GM23338 (cell line): Measurements from ENCODE around the gene CLOCK. TPM values are rescaled to one million over a fixed set of nuclear protein-coding genes. Genes with fewer than 3 reads are reported as not detected.

Experiments
- ATAC-seq: fragments of 200-7000 bp; cut with Tn5 transposase; 3 replicates; pipeline ENCODE4 v1.9.1; 2020
- DNase-seq: peaks from one replicate; pipeline ENCODE4 v3.0.0-alpha.2; 2015; ENCODE audit warnings: low spot score
- H2AFZ ChIP-seq: fragments of 200-600 bp; sonication (generic); 2 replicates; pipeline ENCODE4 v1.8.0; 2016; ENCODE audit warnings: antibody characterized with exemption, mild to moderate bottlenecking, moderate library complexity
- H3F3A ChIP-seq: fragments of 200-600 bp; sonication (generic); replicated peaks from 2 replicates; pipeline ENCODE4 v1.8.0; 2017; ENCODE audit warnings: antibody characterized with exemption, mixed run types, low read depth
- H3K27ac ChIP-seq: fragments of 200-600 bp; sonication (generic); 2 replicates; pipeline ENCODE4 v1.6.1; 2016; ENCODE audit warnings: low read depth
- H3K27me3 ChIP-seq: fragments of 200-600 bp; sonication (generic); 2 replicates; pipeline ENCODE4 v1.8.0; 2016; ENCODE audit warnings: mild to moderate bottlenecking, mixed run types, moderate library complexity; ENCODE audit not compliant: insufficient read depth
- H3K36me3 ChIP-seq: fragments of 200-600 bp; sonication (generic); 2 replicates; pipeline ENCODE4 v1.8.0; 2016; ENCODE audit warnings: mild to moderate bottlenecking; ENCODE audit not compliant: insufficient read depth
- H3K4me1 ChIP-seq: fragments of 200-600 bp; sonication (generic); 2 replicates; pipeline ENCODE4 v1.8.0; 2016; ENCODE audit warnings: mild to moderate bottlenecking, moderate library complexity; ENCODE audit not compliant: insufficient read depth
- H3K4me2 ChIP-seq: fragments of 200-600 bp; sonication (generic); 2 replicates; pipeline ENCODE4 v1.7.1; 2017; ENCODE audit warnings: mixed run types
- H3K4me3 ChIP-seq: fragments of 200-600 bp; sonication (generic); 2 replicates; pipeline ENCODE4 v1.6.1; 2016; ENCODE audit warnings: mixed run types
- H3K79me2 ChIP-seq: fragments of 200-600 bp; sonication (generic); replicated peaks from 2 replicates; pipeline ENCODE4 v1.8.0; 2017; ENCODE audit warnings: mild to moderate bottlenecking; ENCODE audit not compliant: insufficient read depth
- H3K9me2 ChIP-seq: fragments of 200-600 bp; sonication (generic); 2 replicates; pipeline ENCODE4 v1.8.0; 2017; ENCODE audit not compliant: insufficient read depth
- H4K20me1 ChIP-seq: fragments of 200-600 bp; sonication (generic); replicated peaks from 2 replicates; pipeline ENCODE4 v1.8.0; 2017; ENCODE audit warnings: mild to moderate bottlenecking; ENCODE audit not compliant: insufficient read depth
- H3K27ac Mint-ChIP-seq: 2 replicates; pipeline ENCODE4 v1.8.0; 2020; ENCODE audit warnings: inconsistent platforms, mild to moderate bottlenecking, moderate library complexity, mixed read lengths
- H3K27me3 Mint-ChIP-seq: 3 replicates; pipeline ENCODE4 v1.8.0; 2022; ENCODE audit warnings: low read depth, mild to moderate bottlenecking, moderate library complexity, mixed read lengths, inconsistent platforms; ENCODE audit not compliant: insufficient read depth, poor library complexity
- H3K36me3 Mint-ChIP-seq: 3 replicates; pipeline ENCODE4 v1.8.0; 2021; ENCODE audit warnings: low read depth, mild to moderate bottlenecking, inconsistent platforms, moderate library complexity, mixed read lengths
- H3K4me1 Mint-ChIP-seq: 3 replicates; pipeline ENCODE4 v1.8.0; 2020; ENCODE audit warnings: mild to moderate bottlenecking, inconsistent platforms, mixed read lengths
- H3K4me3 Mint-ChIP-seq: 3 replicates; pipeline ENCODE4 v1.8.0; 2021; ENCODE audit warnings: moderate library complexity, mild to moderate bottlenecking, inconsistent platforms, mixed read lengths
- H3K9me3 Mint-ChIP-seq: 3 replicates; pipeline ENCODE4 v1.8.0; 2020; ENCODE audit warnings: moderate library complexity, mild to moderate bottlenecking, inconsistent platforms, mixed read lengths
- CREB1 ChIP-seq: fragments of 250-450 bp; sonication (Bioruptor Pico); IDR thresholded peaks from 2 replicates; pipeline ENCODE4 v1.5.0; 2020; ENCODE audit warnings: low read depth, mild to moderate bottlenecking, moderate library complexity
- ETS1 ChIP-seq: IDR thresholded peaks from 2 replicates; pipeline ENCODE4 v1.6.1; 2016; ENCODE audit warnings: antibody characterized with exemption
- EZH2 ChIP-seq: fragments of 200-600 bp; sonication (generic); IDR thresholded peaks from one replicate; pipeline ENCODE4 v1.8.0; 2017; ENCODE audit warnings: antibody characterized with exemption, mild to moderate bottlenecking, low read depth; ENCODE audit not compliant: unreplicated experiment
- NANOG ChIP-seq: IDR thresholded peaks from 2 replicates; pipeline ENCODE4 v1.6.1; 2016; ENCODE audit warnings: antibody characterized with exemption, borderline replicate concordance
- POLR2AphosphoS5 ChIP-seq: IDR thresholded peaks from 2 replicates; pipeline ENCODE4 v1.6.1; 2016; ENCODE audit warnings: antibody characterized with exemption, low read depth
- REST ChIP-seq: IDR thresholded peaks from one replicate; pipeline ENCODE4 v1.6.1; 2018; ENCODE audit warnings: antibody characterized with exemption; ENCODE audit not compliant: unreplicated experiment
- ZNF114 ChIP-seq: fragments of 250-450 bp; sonication (Bioruptor Pico); IDR thresholded peaks from 2 replicates; pipeline ENCODE4 v1.5.0; 2020; ENCODE audit warnings: mild to moderate bottlenecking, moderate library complexity
- ZNF331 ChIP-seq: fragments of 250-450 bp; sonication (Bioruptor Pico); IDR thresholded peaks from 2 replicates; pipeline ENCODE4 v1.5.0; 2020; ENCODE audit warnings: low read depth, mild to moderate bottlenecking, moderate library complexity
- ZNF462 ChIP-seq: fragments of 250-450 bp; sonication (Bioruptor Pico); IDR thresholded peaks from 2 replicates; pipeline ENCODE4 v1.5.0; 2020; ENCODE audit warnings: mild to moderate bottlenecking, moderate library complexity
- polyA plus RNA-seq: library from polyadenylated mRNA; unstranded; fragments of >200 nt; fragmentation: Nextera tagmentation; extraction: Ambion mirVana; gene quantifications from 2 replicates; pipeline ENCODE4 v1.2.1, GENCODE V29; 2016
- total RNA-seq: library from RNA; depleted of rRNA; stranded (reverse); fragments of >200 nt; shearing (Covaris generic); gene quantifications from 2 replicates; pipeline ENCODE4 v1.2.3, GENCODE V29; 2014
- TF ChIP-seq, protein P1 (sequence below), 2 experiments: fragments of 200-600 bp in 1 of 2; sonication (generic) in 1 of 2; conservative IDR thresholded peaks; 2 replicates each; pipeline versions ENCODE4 v1.5.1 to v1.6.1; 2016 to 2017; ENCODE audit warnings: antibody characterized with exemption in 2 of 2, low read depth in 2 of 2, mild to moderate bottlenecking in 2 of 2, moderate library complexity in 1 of 2

Gene CLOCK
- total and polyA plus RNA-seq, 2 experiments from 2014 or later: 17.1 to 28.8 TPM

DNA sequence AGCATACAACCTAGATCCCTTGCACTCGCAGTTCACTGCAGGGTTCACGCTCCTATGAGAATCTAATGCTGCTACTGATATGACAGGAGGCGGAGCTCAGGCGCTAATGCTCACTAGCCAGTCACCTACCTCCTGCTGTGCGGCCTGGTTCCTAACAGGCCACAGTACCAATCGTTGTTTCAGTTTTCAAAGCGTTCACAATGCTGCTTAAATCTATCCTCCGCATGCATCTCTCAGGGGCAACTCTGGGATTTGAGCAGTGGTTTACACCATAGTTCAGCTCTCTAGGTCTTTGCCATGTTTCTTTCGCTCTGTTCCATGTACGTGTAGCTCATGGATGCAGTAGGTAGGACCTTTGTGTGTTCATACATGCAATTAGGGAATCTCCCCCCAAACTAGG lies 47.2 kb downstream of the CLOCK start:
- no peaks in the 10 kb centered on the region for H3K9me2 ChIP-seq
- H3K4me3 ChIP-seq: no peak overlapping the region
- Mint-ChIP-seq H3K27me3 (no peaks in the 10 kb centered on the region), H3K36me3 (peaks cover 12% of the 10 kb centered on the region), H3K9me3 (peaks cover 4% of the 10 kb centered on the region; the same call in 1 of the 3 replicates), H3K4me1 (peaks cover 7% of the 10 kb centered on the region), H3K27ac (no peak overlapping the region), H3K4me3 (no peak overlapping the region)
- ATAC-seq: peak; percentile 35; the same call in 2 of the 3 replicates
- TF ChIP-seq ZNF114 (CRISPR knock-in tag) (no peak), ETS1 (no peak), CREB1 (no peak), NANOG (no peak), ZNF331 (CRISPR knock-in tag) (no peak), REST (no peak), EZH2 (no peak), ZNF462 (CRISPR knock-in tag) (no peak), POLR2AphosphoS5 (no peak)
- TF ChIP-seq, protein P1, sequence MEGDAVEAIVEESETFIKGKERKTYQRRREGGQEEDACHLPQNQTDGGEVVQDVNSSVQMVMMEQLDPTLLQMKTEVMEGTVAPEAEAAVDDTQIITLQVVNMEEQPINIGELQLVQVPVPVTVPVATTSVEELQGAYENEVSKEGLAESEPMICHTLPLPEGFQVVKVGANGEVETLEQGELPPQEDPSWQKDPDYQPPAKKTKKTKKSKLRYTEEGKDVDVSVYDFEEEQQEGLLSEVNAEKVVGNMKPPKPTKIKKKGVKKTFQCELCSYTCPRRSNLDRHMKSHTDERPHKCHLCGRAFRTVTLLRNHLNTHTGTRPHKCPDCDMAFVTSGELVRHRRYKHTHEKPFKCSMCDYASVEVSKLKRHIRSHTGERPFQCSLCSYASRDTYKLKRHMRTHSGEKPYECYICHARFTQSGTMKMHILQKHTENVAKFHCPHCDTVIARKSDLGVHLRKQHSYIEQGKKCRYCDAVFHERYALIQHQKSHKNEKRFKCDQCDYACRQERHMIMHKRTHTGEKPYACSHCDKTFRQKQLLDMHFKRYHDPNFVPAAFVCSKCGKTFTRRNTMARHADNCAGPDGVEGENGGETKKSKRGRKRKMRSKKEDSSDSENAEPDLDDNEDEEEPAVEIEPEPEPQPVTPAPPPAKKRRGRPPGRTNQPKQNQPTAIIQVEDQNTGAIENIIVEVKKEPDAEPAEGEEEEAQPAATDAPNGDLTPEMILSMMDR (conservative IDR thresholded peaks at IDR 0.05; ENCODE audit: low read depth in 2 of 2): no peak
- H3K4me2 ChIP-seq: no peak overlapping the region
- no peaks in the 10 kb centered on the region for H3K36me3 ChIP-seq
- H3F3A ChIP-seq: no peaks in the 10 kb centered on the region
- peaks cover 3% of the 10 kb centered on the region; the same call in 1 of the 2 replicates for H3K4me1 ChIP-seq
- peaks cover 85% of the 10 kb centered on the region for H3K79me2 ChIP-seq
- no peaks in the 10 kb centered on the region; the same call in 1 of the 2 replicates for H4K20me1 ChIP-seq
- no peaks in the 10 kb centered on the region for H3K27me3 ChIP-seq
- no peak overlapping the region for H2AFZ ChIP-seq
- peak; percentile 47 for DNase-seq
- no peak overlapping the region for H3K27ac ChIP-seq
